PFSK-1 (cell line): ENCODE measurements around the gene SLC7A10.

Source experiments
- FOXP2 ChIP-seq: optimal IDR thresholded peaks from 2 replicates; pipeline ENCODE3; 2011; ENCODE audit warnings: borderline replicate concordance, control low read depth, inconsistent platforms; ENCODE audit not compliant: insufficient read depth; ENCODE audit errors: extremely low read length, extremely low read depth
- POLR2AphosphoS5 ChIP-seq: IDR thresholded peaks from 2 replicates; pipeline ENCODE4 v1.6.1; 2012; ENCODE audit warnings: low read depth, mild to moderate bottlenecking, control low read depth, low read length, moderate library complexity
- REST ChIP-seq, 2 experiments: IDR thresholded peaks; 2 replicates each; pipeline versions ENCODE4 v1.6.1 to v1.8.0; 2011 to 2012; ENCODE audit warnings: low read depth in 2 of 2, low read length in 2 of 2, control low read depth in 1 of 2, inconsistent platforms in 1 of 2, mild to moderate bottlenecking in 1 of 2, moderate library complexity in 1 of 2; ENCODE audit not compliant: insufficient read depth in 1 of 2
- SIN3A ChIP-seq: IDR thresholded peaks from 2 replicates; pipeline ENCODE4 v1.6.1; 2012; ENCODE audit warnings: mild to moderate bottlenecking, low read length, moderate library complexity, borderline replicate concordance; ENCODE audit not compliant: insufficient read depth
- TAF1 ChIP-seq: IDR thresholded peaks from 2 replicates; pipeline ENCODE4 v1.6.1; 2012; ENCODE audit warnings: low read length, control low read depth, borderline replicate concordance; ENCODE audit not compliant: insufficient read depth

SLC7A10 gene

GRCh38 chr19:33235269-33235995, 9.8 kb upstream of the SLC7A10 start:
- TF ChIP-seq REST (IDR thresholded peaks at IDR 0.05; ENCODE audit: insufficient read depth in 1 of 2, low read depth in 2 of 2, low read length in 2 of 2) (no peak), FOXP2 (no peak), TAF1 (no peak)

GRCh38 chr19:33234736-33235135, 9.1 kb upstream of the SLC7A10 start:
- no peak for TF ChIP-seq REST (IDR thresholded peaks at IDR 0.05; ENCODE audit: insufficient read depth in 1 of 2, low read depth in 2 of 2, low read length in 2 of 2)
- no peak for TF ChIP-seq POLR2AphosphoS5
- TF ChIP-seq FOXP2: no peak
- no peak for TF ChIP-seq TAF1
- no peak for TF ChIP-seq SIN3A

GRCh38 chr19:33234092-33234491, 8.4 kb upstream of the SLC7A10 start:
- TF ChIP-seq FOXP2: no peak

GRCh38 chr19:33233056-33233873, 7.6 kb upstream of the SLC7A10 start:
- TF ChIP-seq SIN3A (no peak), POLR2AphosphoS5 (no peak), FOXP2 (no peak), TAF1 (no peak), REST (IDR thresholded peaks at IDR 0.05; ENCODE audit: insufficient read depth in 1 of 2, low read depth in 2 of 2, low read length in 2 of 2) (no peak)

- TF ChIP-seq TAF1: no peak
- no peak for TF ChIP-seq SIN3A
- no peak for TF ChIP-seq FOXP2
- TF ChIP-seq REST (IDR thresholded peaks at IDR 0.05; ENCODE audit: insufficient read depth in 1 of 2, low read depth in 2 of 2, low read length in 2 of 2): no peak
- no peak for TF ChIP-seq POLR2AphosphoS5
Observed at GRCh38 chr19:33232656-33233055, 7.0 kb upstream of the SLC7A10 start.
